BE2C (cell line): ENCODE results near the gene SLC12A1.

ENCODE experiments used
- DNase-seq: peaks from one replicate; pipeline ENCODE4 v3.0.0-alpha.2; 2020
- H3K27me3 ChIP-seq: fragments of 250-450 bp; sonication (Bioruptor Pico); 2 replicates; pipeline ENCODE4 v1.5.1; 2020; ENCODE audit warnings: mild to moderate bottlenecking
- H3K36me3 ChIP-seq: fragments of 250-450 bp; sonication (Bioruptor Pico); 2 replicates; pipeline ENCODE4 v1.5.1; 2020; ENCODE audit warnings: mild to moderate bottlenecking
- H3K4me1 ChIP-seq: fragments of 250-450 bp; sonication (Bioruptor Pico); 2 replicates; pipeline ENCODE4 v1.5.1; 2020
- H3K4me3 ChIP-seq: 2 replicates; pipeline ENCODE4 v1.5.1; 2011; ENCODE audit warnings: low read depth, low read length
- H3K9me3 ChIP-seq: fragments of 250-450 bp; sonication (Bioruptor Pico); 2 replicates; pipeline ENCODE4 v1.5.1; 2020
- CTCF ChIP-seq: IDR thresholded peaks from 2 replicates; pipeline ENCODE4 v1.5.1; 2012; ENCODE audit warnings: mild to moderate bottlenecking, low read depth, low read length

SLC12A1 gene

GRCh38 chr15:48267766-48268165 lies 61.7 kb downstream of the SLC12A1 start:
- no peak for DNase-seq
- Histone ChIP-seq H3K27me3 (no peaks in the 10 kb centered on the region; the same call in 1 of the 2 replicates), H3K4me3 (no peak overlapping the region), H3K36me3 (no peaks in the 10 kb centered on the region), H3K9me3 (no peaks in the 10 kb centered on the region), H3K4me1 (no peaks in the 10 kb centered on the region)
- TF ChIP-seq CTCF = no peak

- Histone ChIP-seq H3K9me3 (no peaks in the 10 kb centered on the region), H3K4me1 (no peaks in the 10 kb centered on the region), H3K4me3 (no peak overlapping the region), H3K27me3 (no peaks in the 10 kb centered on the region; the same call in 1 of the 2 replicates), H3K36me3 (no peaks in the 10 kb centered on the region)
- no peak for TF ChIP-seq CTCF
- DNase-seq = no peak
Observed at GRCh38 chr15:48273049-48273448, 66.9 kb downstream of the SLC12A1 start.

- DNase-seq = no peak
- Histone ChIP-seq H3K36me3 (no peaks in the 10 kb centered on the region), H3K4me1 (no peaks in the 10 kb centered on the region), H3K4me3 (no peak overlapping the region), H3K9me3 (no peaks in the 10 kb centered on the region), H3K27me3 (no peaks in the 10 kb centered on the region; the same call in 1 of the 2 replicates)
- TF ChIP-seq CTCF = no peak
Observed at GRCh38 chr15:48278666-48279065, 72.6 kb downstream of the SLC12A1 start.

- no peak for TF ChIP-seq CTCF
- no peaks in the 10 kb centered on the region for H3K36me3 ChIP-seq
- no peak overlapping the region for H3K4me3 ChIP-seq
- H3K4me1 ChIP-seq = no peaks in the 10 kb centered on the region
- H3K27me3 ChIP-seq = no peaks in the 10 kb centered on the region; the same call in 1 of the 2 replicates
- no peak for DNase-seq
- H3K9me3 ChIP-seq = no peaks in the 10 kb centered on the region
Observed at GRCh38 chr15:48279608-48280007, 73.5 kb downstream of the SLC12A1 start.

- Histone ChIP-seq H3K27me3 (no peaks in the 10 kb centered on the region), H3K36me3 (no peaks in the 10 kb centered on the region), H3K9me3 (no peaks in the 10 kb centered on the region), H3K4me1 (no peaks in the 10 kb centered on the region), H3K4me3 (no peak overlapping the region)
- peak; percentile 19; the same call in 1 of the 2 replicates for TF ChIP-seq CTCF
- no peak for DNase-seq
Observed at GRCh38 chr15:48281674-48282073, 75.6 kb downstream of the SLC12A1 start.

- no peak for TF ChIP-seq CTCF
- DNase-seq = no peak
- Histone ChIP-seq H3K9me3 (no peaks in the 10 kb centered on the region), H3K4me3 (no peak overlapping the region), H3K36me3 (no peaks in the 10 kb centered on the region), H3K27me3 (no peaks in the 10 kb centered on the region), H3K4me1 (no peaks in the 10 kb centered on the region)
Observed at GRCh38 chr15:48282216-48282615, 76.1 kb downstream of the SLC12A1 start.
